Fibroblast of upper back skin (primary cell): ENCODE data around the gene DYNLT1.
"Not testable (repeated sequence)": the region's sequence is repeated elsewhere in the genome, so short reads cannot be mapped to it uniquely, and the experiment has no call there.

ENCODE experiments used
- DNase-seq: peaks from one replicate; pipeline ENCODE4 v3.0.0-alpha.2; 2013

DYNLT1 gene

DNA sequence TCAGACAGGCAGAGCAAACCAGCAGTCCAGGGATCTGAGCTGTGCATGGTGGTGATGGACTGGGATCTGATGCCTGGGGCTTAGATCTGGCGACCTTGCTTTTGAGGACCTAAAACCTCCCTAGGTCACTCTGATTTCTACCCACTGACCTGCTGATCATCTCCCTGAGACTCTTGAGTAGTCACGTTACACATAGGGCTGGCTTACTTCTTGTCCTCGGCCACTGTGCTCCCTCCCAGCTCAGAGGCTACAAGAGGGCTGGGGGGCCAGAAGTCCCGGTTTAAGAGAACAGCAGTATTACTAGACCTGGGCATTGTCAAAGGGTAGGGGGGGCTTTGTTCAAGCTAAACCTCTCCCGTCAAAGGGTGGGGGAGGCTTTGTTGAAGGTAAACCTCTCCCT is 5.5 kb downstream of the DYNLT1 start:
- DNase-seq = no peak

DNA sequence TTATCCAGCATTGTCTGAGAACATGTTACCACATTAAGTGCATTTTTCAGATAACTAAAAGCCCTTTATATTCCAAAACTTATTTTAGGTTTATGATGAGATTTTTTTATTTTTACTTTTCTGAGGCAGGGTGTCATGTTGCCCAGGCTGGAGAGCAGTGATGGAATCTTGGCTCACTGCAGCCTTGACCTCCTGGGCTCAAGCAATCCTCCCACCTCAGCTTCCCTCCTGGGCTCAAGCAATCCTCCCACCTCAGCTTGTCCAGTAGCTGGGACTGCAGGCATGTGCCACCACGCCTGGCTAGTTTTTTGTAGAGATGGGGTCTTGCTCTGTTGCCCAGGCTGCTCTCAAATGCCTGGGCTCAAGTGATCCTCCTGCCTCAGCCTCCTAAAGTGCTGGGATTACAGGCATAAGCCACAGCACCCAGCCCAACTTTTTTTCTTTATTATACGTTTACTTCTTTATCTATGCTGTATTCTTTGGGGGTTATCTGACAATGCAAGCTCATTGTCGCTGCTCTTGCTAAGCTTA is 6.2 kb downstream of the DYNLT1 start:
- DNase-seq = no peak

DNA sequence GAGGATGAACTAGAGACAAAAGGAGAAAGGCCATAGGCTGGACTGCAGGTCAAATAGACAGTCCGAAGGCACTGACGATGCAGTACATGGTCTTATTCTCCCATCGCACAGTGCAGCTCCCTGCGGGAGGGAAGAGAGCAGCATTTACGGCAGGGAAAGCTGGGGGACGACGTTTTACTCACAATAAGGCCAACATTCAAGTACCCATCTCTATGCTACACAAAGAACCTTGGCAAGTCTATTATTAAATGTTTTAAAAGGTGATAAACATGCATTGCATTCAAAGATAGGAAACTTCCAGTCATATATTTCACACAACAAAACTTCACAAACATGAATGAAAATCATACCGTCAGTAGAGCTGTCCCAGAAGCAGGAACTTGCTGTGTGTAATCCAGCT is 7.8 kb downstream of the DYNLT1 start:
- DNase-seq = no peak

DNA sequence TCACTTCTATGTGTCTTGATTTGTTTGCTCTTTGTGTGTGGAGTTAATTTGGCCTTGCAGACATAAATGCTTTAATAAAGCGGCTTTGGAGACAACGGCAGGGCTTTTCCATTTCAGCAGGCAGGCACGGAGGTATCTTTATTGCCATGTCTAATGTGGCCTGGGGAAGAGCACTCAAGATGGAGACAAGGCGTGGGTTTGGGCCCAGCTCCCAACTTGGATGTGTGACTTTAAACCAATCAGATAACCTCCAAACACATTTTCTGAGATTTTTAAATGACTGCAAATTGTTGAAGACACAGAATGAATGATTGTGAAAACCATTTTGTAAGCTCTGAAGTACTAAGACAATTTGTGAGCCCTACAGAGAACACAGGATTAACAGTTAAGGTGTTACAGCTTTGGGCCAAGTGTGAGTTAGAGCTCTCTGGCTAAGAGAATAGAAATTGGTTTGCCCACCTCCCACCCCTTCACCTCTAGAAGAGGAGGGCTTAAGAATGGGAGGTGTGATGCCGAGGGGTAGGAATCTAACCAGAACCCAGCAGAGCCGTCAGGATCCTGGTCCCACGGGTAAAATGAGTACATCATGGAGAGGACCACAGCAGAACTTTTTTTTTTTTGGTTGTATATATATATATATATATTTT is 9.0 kb downstream of the DYNLT1 start:
- DNase-seq = no peak

DNA sequence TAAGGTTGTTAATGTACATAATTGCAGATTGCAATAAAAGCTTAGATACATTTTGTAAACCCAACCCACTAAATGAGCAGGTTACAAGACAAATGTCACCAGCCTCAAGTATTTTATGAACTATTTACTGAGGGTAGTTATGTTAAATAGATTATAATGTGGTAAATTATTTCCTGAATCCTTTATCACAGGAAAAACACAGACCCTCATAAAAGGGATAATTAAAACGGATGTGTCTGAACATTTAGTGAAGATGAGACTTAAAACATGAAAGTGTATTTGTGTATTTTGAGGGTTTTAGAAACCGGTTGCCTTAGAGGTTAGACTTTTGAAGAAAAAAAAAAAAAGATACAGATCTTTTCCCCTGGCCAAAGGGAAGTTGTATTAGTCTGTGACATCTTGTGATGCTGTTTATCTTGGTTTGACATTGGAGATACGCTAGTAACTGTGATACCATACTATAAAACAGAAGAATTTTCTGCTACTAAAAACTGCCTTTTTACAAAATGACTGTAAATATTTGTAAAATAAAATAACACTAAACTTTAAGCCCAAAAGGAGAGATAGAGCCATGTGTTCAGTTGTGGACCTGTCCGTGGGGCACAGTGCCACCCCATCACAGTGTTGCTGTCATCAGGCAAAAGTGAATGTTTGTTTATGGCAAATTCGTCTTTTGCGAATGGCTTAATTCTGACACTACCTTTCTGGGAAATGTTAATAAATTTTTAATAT is 9.7 kb downstream of the DYNLT1 start:
- no peak for DNase-seq

DNA sequence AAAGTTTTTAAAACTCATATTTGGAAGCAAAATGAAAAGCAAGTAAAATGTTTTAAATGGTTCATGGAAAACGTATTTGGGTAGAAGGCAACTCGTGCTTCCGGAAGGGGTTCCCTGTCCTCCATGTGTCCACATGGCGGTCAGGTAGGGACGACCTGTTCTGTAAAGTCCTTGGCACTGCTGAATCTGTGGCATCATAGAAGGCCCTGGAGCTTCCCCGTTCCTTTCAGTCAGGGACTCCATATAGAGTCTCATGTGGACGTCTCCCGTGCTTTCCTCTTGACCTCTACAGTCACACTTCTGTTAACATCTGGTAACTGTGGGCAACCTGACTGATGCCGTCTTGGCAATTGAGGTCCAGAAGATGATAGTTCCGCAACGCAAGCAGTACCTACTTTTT is 11.4 kb downstream of the DYNLT1 start:
- DNase-seq = no peak

DNA sequence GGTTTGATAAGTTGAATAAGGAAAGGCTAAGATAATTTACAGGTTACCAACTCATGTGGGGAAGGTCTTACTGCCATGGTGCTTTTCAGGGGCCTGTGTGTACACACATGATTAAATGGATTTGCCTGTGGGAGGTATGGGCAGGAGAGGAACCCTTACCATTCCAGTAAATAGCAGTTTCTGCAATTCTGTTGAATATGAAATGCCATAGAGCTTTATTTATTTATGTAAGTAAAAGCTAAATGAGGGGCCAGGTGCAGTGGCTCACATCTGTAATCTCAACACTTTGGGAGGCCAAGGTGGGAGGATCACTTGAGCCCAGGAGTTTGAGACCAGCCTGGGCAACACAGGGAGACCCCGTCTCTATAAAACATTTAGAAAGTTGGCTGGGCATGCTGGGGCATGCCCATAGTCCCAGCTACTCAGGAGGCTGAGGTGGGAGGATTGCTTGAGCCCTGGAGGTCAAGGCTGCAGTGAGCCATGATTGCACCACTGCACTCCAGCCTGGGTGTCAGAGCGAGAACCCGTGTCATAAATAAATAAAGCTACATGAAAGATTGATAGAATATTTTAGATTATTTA is 11.9 kb downstream of the DYNLT1 start:
- DNase-seq = not testable (repeated sequence)

DNA sequence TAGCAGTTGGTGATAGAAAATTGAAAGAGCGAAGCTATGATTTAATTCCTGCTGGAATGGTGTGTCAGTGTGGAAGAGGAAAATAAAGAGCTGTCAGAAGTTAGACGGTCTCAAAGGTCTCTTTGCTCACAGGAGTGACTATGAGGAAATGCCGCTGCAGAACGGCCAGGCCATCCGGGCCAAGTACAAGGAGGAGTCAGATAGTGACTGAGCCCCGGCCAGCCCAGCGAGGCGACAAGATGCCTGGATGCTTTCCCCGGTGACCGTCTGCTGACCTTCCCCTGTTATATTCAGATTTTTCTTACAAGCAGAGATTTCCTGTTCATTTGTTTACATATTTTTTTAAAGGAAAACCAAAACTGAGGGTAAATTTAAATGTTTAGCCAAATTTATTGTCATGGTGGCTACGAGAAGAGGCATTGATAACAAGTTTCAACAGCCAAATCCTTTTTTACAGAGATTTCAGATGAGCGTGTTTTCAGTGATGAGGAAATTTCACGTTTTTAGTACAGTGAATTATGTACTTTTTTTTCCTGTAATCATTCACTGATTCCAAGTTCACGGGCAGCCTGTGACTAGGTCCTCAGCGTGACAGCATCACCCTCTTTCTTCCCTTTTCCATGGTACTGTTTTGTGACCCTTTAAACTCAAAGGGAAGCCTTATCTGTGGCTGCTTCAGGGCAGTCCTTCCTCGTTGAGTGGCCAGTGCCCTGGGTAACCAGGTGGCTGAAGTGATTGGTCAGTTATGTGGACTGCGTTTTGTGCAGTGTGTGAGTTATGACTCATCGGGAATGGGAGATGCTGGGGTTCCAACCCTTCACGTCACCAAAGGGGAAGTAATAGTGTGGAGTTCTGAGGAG is 12.6 kb downstream of the DYNLT1 start:
- peak; percentile 47 for DNase-seq

DNA sequence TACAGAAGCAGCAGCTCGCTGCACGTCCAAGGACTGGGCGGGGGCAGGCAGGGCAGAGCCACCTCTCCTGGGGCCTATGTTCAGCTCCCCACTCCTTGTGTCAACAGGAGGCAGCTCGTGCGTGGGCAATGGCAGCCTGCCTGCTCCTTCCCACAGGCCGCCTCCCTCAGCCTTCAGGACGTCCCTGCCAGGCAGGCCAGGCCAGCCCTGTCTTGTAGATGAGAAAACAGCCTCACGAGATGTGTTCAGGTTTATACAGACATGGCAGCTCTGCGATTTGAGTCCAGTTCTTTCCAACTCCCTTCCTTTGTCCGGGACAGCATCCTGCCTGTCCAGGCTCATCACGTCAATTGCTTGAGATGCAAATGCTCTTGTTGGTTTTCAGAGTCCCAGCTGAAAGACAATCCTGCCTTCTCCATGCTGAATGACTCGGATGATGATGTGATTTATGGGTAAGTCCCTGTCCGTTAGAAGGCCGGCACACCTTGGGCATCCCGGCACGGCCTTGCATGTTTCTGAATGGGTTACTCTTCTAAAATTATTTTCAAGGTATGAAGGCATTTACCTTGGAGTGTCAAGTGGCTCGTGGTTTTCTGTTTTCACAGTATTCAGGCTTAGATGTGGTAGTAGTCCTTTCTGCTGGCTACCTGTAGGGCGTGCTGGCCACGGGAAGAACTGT is 13.5 kb downstream of the DYNLT1 start:
- peak; percentile 22 for DNase-seq

DNA sequence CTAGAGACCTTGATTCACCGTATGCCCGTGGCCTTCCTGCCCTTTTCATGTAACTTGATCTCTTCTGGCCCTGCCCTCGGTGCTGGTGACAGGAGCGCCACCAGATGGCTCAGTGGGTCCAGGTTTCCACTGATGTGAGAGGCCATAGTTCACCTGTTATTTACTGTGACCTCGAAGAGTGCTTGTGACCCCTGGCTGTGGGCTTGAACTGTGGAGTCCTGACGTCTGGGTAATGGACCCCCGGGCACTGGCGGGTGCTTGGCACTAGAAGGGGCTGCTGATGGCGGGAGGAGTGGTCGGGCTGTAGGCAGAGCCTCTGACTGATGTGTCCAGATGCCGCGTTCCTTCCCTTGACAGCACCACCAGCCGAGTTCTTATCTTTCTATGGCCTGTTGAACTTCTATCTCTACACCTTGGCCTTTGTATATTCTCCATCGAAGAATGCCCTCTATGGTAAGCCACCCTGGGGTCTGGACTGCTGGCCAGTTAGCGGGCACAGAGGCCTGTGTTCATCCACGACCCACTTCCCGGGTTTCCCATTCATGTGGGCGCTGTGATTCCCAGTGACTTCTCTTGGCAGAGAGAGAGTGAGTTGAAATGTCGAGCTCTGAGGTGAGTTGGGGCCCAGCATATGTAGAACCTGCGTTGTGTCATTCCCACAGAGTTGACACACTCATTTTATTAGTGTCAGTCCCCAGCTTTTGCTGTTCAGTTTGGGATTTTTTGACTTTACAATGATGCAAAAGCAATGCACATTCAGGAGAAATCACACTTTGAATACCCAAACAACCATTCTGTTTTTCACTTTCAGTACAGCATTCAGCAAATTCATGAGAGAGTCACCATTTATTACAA is 14.9 kb downstream of the DYNLT1 start:
- DNase-seq = no peak

DNA sequence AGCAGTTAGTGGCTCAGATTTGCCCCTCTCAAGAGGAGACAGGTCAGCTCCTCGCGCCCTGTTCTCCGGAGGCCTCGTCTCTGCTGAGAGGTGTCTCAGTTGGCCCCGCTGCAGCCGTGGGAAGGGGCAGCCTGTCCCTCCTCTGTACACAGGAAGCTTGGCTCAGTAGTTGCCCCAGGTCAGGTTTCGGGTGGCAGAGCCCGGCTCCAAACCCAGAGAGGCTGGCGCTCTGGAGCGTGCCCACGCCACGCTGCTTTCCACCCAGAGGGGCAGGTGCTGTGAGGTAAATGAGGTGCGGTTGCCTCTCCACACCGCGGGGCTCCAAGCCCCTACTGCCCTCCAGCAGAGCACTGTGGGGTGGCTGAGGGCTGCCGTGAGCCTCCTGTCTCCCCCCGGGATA is 16.0 kb downstream of the DYNLT1 start:
- no peak for DNase-seq

DNA sequence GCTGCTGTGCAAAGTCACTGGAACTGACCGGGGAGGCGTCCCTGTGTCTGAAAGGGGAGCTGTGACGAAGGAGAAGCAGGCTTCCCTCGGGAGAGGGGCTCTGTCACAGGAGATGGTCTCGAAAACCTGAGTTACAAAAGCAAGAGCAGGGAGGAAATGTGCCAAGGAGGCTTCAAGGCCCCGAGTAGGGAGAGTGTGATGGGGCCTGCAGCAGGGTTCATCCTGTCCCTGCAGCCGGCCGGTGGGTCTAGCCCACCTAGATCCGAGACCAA is 16.7 kb downstream of the DYNLT1 start:
- DNase-seq = no peak

DNA sequence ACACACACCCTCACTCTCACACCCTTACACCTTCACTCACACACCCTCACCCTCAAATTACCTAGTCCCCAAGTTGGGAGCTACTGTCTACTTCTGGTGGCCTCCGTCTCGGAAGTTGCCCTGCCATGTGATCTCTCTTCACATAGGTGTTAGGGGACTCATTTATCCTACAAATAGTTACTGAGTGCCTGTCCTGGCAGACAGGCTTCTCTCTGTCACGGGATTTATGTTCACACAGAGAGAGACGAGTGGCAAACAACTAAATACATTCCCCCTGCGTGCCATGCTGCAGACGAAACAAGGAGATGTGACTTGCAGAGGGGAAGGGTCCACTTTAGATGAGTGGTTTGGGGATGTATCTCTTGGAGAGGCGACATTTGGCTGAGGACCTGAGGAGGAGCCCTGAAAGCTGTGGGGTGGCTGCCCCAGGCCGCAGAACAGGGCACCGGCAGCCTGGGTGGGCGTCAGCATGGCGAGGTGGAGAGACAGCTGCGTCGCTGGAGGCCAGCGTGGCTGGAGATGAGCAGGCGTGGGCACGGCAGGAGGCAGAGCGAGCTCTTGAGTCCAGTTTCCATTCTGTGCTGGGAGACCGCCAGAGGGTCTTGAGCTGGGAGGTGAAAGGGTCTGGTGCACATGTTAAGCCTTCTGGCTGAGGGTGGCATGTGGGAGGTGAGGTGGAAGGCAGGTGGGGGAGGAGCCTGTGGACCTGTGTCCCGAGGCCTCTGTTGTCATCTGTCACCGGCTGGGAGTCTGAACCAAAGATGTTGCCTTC is 17.2 kb downstream of the DYNLT1 start:
- no peak for DNase-seq

DNA sequence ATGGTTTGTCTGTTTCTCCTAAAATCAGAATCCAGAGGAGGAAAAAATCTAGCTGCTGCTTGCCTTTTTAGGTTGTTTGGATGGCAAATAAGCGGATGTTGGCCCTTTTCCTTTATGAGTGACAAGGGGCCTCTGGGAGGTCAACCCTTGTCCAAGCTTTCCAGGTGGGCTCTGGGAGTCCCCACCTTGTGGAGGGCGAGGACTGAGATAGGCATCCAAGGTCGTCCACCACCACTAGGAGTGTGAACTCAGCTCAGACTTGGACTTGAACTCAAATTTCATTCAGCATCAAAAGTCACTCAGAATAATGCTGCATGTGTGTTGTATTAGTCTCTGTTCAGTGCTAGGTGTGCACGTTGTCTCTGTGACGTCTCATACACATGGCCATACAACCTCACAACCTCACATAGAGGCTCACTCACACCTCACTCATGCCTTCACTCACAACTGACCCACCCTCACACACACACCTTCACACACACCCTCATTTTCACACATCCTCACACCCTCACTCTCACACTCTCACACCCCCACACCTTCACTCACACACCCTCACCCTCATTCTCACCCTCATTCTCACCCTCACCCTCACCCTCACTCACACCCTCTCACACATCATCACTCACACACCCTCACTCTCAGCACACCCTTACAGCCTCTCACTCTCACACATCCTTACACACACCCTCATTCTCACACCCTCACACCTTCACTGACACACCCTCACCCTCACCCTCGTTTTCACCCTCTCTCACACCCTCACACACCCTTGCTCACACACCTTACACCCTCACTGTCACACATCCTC is 18.0 kb downstream of the DYNLT1 start:
- DNase-seq = no peak

DNA sequence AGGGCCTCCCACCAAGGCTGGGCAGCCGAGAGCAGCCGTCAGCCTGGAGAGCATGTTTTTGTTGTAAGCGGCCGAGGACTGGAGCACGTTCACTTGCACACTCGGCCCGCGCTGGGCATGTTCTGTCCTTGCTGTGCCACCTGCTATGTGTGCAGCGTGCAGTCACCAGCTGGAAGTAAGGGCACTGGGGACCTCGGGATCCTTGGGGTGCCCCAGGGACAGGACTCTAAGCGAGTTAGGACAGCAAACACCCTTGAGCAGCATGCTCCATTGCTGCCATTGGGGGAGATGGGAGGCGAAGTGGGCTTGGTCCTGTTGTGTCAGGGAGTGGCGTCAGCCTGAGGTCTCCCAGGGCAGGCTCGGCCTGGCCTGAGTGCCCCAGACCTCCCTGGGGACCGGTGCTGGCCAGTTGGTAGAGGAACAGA is 18.6 kb downstream of the DYNLT1 start:
- no peak for DNase-seq

DNA sequence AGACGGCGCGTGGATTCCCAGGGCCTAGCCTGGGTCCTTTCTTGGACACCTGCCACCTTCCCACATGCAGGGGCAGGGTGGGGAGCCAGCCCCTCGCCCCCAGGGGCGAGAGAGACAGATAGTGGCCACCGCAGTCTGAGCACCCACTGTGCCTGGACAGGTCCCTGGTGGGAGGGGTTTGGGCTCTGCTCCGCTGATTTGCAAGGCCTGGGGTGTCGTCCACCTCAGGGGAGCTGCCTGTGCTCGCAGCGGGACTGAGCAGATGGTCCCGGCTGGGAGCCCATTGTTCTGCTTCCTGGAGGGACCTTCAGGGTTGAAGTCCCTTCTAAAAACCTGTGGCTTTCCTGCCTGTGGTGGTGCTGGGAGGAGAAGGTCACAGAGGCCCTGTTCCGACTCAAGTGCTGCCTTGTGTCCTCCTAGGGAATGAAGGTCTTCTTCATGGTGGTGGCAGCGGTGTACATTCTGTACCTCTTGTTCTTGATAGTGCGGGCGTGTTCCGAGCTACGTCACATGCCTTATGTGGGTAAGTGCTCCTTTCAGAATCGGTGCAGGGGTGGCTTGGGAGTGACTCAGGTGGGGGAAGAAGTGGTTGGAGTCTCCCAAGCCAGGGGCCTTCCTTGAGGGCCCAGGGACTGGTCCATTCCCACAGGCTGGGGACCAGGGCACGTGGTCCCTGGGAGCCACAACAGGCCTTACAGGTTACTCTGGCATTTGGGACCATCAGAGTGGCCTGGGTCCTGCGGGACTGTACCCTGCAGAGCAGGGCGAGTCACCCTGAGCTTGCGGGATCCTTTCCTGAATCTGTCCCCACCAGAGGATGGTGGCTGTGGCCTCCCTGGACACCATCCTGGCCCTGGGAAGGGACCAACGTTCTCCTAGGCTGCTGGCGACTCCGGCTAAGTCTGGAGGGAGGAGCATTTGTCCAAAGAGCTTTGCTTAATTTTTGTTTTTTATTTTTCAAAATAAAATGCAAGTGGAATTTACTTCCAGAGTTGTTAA is 19.6 kb downstream of the DYNLT1 start:
- DNase-seq = no peak

DNA sequence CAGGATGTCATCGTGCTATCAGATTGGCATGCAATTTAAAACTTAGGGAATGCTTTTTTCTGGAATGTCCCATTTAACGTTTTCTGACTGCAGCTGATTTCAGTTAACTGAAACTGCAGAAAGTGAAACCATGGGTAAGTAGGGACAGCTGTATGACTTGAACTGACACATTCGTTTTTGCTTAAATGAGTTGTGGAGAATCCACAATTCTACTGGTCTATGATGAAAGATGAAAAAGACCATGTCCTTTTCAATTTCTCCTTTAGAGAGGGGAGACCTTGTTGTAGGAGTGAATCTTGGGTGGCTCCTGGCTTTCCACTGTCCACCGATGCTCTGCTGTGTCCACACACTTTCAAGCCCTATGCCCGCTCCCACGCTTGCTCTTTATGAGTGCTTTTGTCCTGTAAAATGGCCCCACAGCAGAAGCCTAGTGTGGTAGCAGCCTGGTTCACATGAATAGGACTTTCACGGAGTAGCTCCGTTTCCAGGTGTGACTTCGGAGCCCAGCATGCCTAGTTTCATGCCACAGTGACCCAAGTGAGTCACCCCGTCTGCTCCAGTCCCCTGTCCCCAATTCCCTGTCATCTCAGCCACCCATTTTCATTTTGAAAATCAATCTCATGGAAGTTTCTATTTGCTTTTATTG is 21.9 kb downstream of the DYNLT1 start:
- DNase-seq = no peak
